ENCODE results near the gene TJP1.

TJP1 gene

GRCh38 chr15:29678504-29679034 lies 143.7 kb downstream of the TJP1 start:
- Histone ChIP-seq H3K27me3 (ENCODE audit: insufficient read depth, low read length, poor library complexity) (no peaks in the 10 kb centered on the region), H4K20me1 (ENCODE audit: insufficient read depth, low read length) (no peaks in the 10 kb centered on the region), H3K4me2 (ENCODE audit: insufficient read depth, low read length) (no peak overlapping the region), H3K36me3 (ENCODE audit: insufficient read depth, low read length) (no peaks in the 10 kb centered on the region), H3K27ac (ENCODE audit: low read length) (no peak overlapping the region), H3K9me3 (ENCODE audit: insufficient read depth, low read length, severe bottlenecking) (no peaks in the 10 kb centered on the region), H3K4me3 (ENCODE audit: low read depth in 1 of 2, low read length in 2 of 2) (no peak overlapping the region), H3K4me1 (ENCODE audit: insufficient read depth, low read length) (no peaks in the 10 kb centered on the region), H3K79me2 (ENCODE audit: insufficient read depth, low read length) (no peaks in the 10 kb centered on the region), H2AFZ (ENCODE audit: low read depth, low read length) (no peak overlapping the region), H3K9ac (ENCODE audit: low read depth, low read length) (no peak overlapping the region)
- DNase-seq (no peak), ATAC-seq (ENCODE audit: insufficient read depth, low read depth) (no peak)
- TF ChIP-seq CTCF (IDR thresholded peaks at IDR 0.05; ENCODE audit: borderline replicate concordance, extremely low read depth, low read length, poor library complexity, severe bottlenecking), result no peak
- no peak for TF ChIP-seq EZH2 (IDR thresholded peaks at IDR 0.05; ENCODE audit: borderline replicate concordance, low read depth, low read length, severe bottlenecking)

- H3K9ac ChIP-seq (ENCODE audit: low read depth, low read length), result no peak overlapping the region
- ATAC-seq (ENCODE audit: insufficient read depth, low read depth) (no peak), DNase-seq (no peak)
- no peak overlapping the region for H3K27ac ChIP-seq (ENCODE audit: low read length)
- no peak for TF ChIP-seq EZH2 (IDR thresholded peaks at IDR 0.05; ENCODE audit: borderline replicate concordance, low read depth, low read length, severe bottlenecking)
- no peak for TF ChIP-seq CTCF (IDR thresholded peaks at IDR 0.05; ENCODE audit: borderline replicate concordance, extremely low read depth, low read length, poor library complexity, severe bottlenecking)
- no peak overlapping the region for H3K4me3 ChIP-seq (ENCODE audit: low read depth in 1 of 2, low read length in 2 of 2)
- no peak overlapping the region for H3K4me2 ChIP-seq (ENCODE audit: insufficient read depth, low read length)
- H3K79me2 ChIP-seq (ENCODE audit: insufficient read depth, low read length), result no peaks in the 10 kb centered on the region
- no peaks in the 10 kb centered on the region for H3K36me3 ChIP-seq (ENCODE audit: insufficient read depth, low read length)
- H3K27me3 ChIP-seq (ENCODE audit: insufficient read depth, low read length, poor library complexity), result no peaks in the 10 kb centered on the region
- H4K20me1 ChIP-seq (ENCODE audit: insufficient read depth, low read length), result no peaks in the 10 kb centered on the region
- no peaks in the 10 kb centered on the region for H3K9me3 ChIP-seq (ENCODE audit: insufficient read depth, low read length, severe bottlenecking)
- H2AFZ ChIP-seq (ENCODE audit: low read depth, low read length), result no peak overlapping the region
- no peaks in the 10 kb centered on the region for H3K4me1 ChIP-seq (ENCODE audit: insufficient read depth, low read length)
These were observed 144.3 kb downstream of the TJP1 start for GRCh38 chr15:29677871-29678461.

- TF ChIP-seq EZH2 (IDR thresholded peaks at IDR 0.05; ENCODE audit: borderline replicate concordance, low read depth, low read length, severe bottlenecking), result no peak
- no peak for TF ChIP-seq CTCF (IDR thresholded peaks at IDR 0.05; ENCODE audit: borderline replicate concordance, extremely low read depth, low read length, poor library complexity, severe bottlenecking)
- no peaks in the 10 kb centered on the region for H3K27me3 ChIP-seq (ENCODE audit: insufficient read depth, low read length, poor library complexity)
- no peak overlapping the region for H2AFZ ChIP-seq (ENCODE audit: low read depth, low read length)
- no peaks in the 10 kb centered on the region for H3K4me1 ChIP-seq (ENCODE audit: insufficient read depth, low read length)
- no peak overlapping the region for H3K27ac ChIP-seq (ENCODE audit: low read length)
- no peak overlapping the region for H3K4me3 ChIP-seq (ENCODE audit: low read depth in 1 of 2, low read length in 2 of 2)
- no peaks in the 10 kb centered on the region for H4K20me1 ChIP-seq (ENCODE audit: insufficient read depth, low read length)
- no peaks in the 10 kb centered on the region for H3K9me3 ChIP-seq (ENCODE audit: insufficient read depth, low read length, severe bottlenecking)
- no peak overlapping the region for H3K9ac ChIP-seq (ENCODE audit: low read depth, low read length)
- H3K36me3 ChIP-seq (ENCODE audit: insufficient read depth, low read length), result no peaks in the 10 kb centered on the region
- DNase-seq, result no peak
- no peak overlapping the region for H3K4me2 ChIP-seq (ENCODE audit: insufficient read depth, low read length)
- ATAC-seq (ENCODE audit: insufficient read depth, low read depth), result no peak
- no peaks in the 10 kb centered on the region for H3K79me2 ChIP-seq (ENCODE audit: insufficient read depth, low read length)
These were observed 144.8 kb downstream of the TJP1 start for GRCh38 chr15:29677455-29677854.

Data from DND-41 (cell line).